Measurements from ENCODE around the gene MPST.
"Not testable (repeated sequence)": the region's sequence is repeated elsewhere in the genome, so short reads cannot be mapped to it uniquely, and the experiment has no call there.

Gene MPST

GRCh38 chr22:37065961-37066360, 46.4 kb downstream of the MPST start:
- no peak for DNase-seq (ENCODE audit: low read depth)
- TF ChIP-seq CTCF (IDR thresholded peaks at IDR 0.05; ENCODE audit: low read length, missing control alignments): no peak
- H3K4me3 ChIP-seq (replicated peaks; ENCODE audit: low read depth, low read length): no peak overlapping the region

- TF ChIP-seq CTCF (IDR thresholded peaks at IDR 0.05; ENCODE audit: low read length, missing control alignments): no peak
Observed at GRCh38 chr22:37067428-37067827, 47.9 kb downstream of the MPST start.

GRCh38 chr22:37068859-37069258, 49.3 kb downstream of the MPST start:
- no peak for TF ChIP-seq CTCF (IDR thresholded peaks at IDR 0.05; ENCODE audit: low read length, missing control alignments)
- H3K4me3 ChIP-seq (replicated peaks; ENCODE audit: low read depth, low read length): no peak overlapping the region
- no peak for DNase-seq (ENCODE audit: low read depth)

More at GRCh38 chr22:37067428-37067827, 47.9 kb downstream of the MPST start:
- no peak overlapping the region for H3K4me3 ChIP-seq (replicated peaks; ENCODE audit: low read depth, low read length)
- DNase-seq (ENCODE audit: low read depth): no peak

- TF ChIP-seq CTCF (IDR thresholded peaks at IDR 0.05; ENCODE audit: low read length, missing control alignments): no peak
- H3K4me3 ChIP-seq (replicated peaks; ENCODE audit: low read depth, low read length): no peak overlapping the region
- no peak for DNase-seq (ENCODE audit: low read depth)
Observed at GRCh38 chr22:37069319-37069718, 49.8 kb downstream of the MPST start.

GRCh38 chr22:37069719-37070118, 50.2 kb downstream of the MPST start:
- H3K4me3 ChIP-seq (replicated peaks; ENCODE audit: low read depth, low read length): no peak overlapping the region
- DNase-seq (ENCODE audit: low read depth): no peak
- no peak for TF ChIP-seq CTCF (IDR thresholded peaks at IDR 0.05; ENCODE audit: low read length, missing control alignments)

GRCh38 chr22:37070334-37070733, 50.8 kb downstream of the MPST start:
- DNase-seq (ENCODE audit: low read depth): no peak
- no peak overlapping the region for H3K4me3 ChIP-seq (replicated peaks; ENCODE audit: low read depth, low read length)
- TF ChIP-seq CTCF (IDR thresholded peaks at IDR 0.05; ENCODE audit: low read length, missing control alignments): no peak

GRCh38 chr22:37070744-37071143, 51.2 kb downstream of the MPST start:
- DNase-seq (ENCODE audit: low read depth): no peak
- no peak overlapping the region for H3K4me3 ChIP-seq (replicated peaks; ENCODE audit: low read depth, low read length)
- no peak for TF ChIP-seq CTCF (IDR thresholded peaks at IDR 0.05; ENCODE audit: low read length, missing control alignments)

- H3K4me3 ChIP-seq (replicated peaks; ENCODE audit: low read depth, low read length); DNase-seq (ENCODE audit: low read depth): not testable (repeated sequence)
Observed at GRCh38 chr22:37071850-37072592, 52.5 kb downstream of the MPST start.

Measured in fibroblast of pulmonary artery (primary cell).